ENCODE results near the gene ZNF526. TPM values are rescaled to one million over a fixed set of nuclear protein-coding genes. Genes with fewer than 3 reads are reported as not detected.

Gene ZNF526
- total RNA-seq, 1 donor from 2014 or later, result 6.4 TPM

DNA sequence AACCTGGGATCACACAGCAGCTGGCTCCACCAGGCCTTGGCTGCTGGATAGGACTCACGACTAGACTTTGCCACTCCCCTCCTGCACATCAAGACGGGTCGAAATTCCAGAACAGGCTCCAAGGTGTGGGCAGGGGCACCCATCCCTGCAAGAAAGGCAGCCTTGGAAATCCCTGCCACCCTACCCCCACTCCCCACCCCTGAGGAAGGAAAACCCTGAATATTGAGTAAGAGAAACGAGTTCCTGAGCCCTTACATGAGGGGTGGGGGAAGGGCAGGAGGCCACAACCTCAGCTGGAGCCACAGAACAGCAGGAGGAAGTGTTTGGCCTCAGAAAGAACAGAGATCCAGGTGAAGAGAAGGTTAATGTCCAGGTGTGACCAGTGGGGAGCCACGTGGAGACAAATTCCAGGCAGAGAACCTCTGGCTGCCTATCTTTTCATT lies 22.7 kb upstream of the ZNF526 start:
- DNase-seq, result no peak

DNA sequence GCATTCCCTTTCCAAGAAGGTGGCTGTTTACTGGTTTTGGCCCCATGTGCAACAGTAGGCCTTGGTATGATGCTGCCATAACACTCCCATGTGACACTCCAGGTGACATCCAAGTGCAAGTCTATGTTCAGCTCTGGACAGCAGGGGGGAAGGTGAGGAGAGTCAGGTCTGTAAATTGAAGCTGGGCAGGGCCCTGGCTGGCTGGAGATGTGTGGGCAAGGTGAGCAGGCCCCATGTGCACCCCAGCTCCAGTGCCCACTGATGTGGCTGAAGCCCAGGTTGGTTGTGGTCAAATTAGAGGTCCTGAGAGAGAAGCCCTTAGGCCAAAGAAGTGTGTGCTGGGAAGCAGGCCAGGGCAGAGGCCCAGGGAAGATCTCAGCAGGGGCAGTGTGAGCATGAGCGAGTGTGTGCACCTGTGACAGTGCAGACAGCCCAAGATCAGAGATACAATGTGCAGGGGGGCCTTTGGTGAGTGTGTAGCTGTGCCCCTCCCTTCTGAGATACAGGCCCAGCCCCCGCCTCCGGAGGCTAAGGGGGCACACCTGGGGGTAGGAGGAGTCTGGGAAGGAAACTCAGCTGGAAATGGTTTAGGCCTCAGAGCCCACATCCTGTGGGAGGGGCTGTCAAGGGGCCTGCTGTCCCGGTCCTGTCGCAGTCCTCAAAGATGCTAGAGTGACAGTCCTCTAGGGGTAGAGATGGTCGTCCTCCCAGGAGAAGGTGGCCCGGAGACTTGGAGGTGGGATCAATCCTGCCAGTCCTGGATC lies 21.3 kb upstream of the ZNF526 start:
- DNase-seq, result no peak

DNA sequence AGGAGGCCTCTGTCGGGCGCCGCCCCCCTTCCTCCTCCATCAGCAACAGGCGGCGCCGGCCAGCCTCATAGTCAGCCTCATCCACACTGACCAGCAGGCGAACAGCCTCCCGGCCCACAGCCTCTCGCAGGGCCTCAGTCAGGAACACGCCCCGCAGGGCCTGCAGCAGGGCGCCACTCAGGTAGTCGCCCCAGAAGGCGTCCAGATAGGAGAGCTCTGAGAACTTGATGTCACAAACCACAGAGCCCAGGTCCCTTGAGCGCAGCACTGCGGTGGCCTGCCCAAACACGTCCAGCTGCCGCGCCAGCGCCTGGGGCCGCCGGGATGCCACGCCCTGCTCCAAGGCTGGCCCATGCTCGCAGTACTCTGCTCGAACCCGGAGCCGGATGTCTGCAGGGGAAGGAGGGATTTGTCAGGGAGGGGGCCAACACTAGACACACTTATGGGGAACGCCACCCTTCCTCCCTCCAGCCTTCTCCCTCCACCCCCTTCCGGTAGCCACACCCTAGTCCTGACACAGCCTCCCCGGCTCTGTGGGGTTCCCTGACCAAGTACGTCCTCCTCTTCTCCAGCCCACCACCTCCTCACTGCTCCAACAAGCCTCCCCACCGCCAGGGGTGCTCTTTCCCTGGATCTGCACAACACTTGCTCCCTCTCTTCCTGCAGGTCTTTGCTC lies 20.5 kb upstream of the ZNF526 start:
- no peak for DNase-seq

DNA sequence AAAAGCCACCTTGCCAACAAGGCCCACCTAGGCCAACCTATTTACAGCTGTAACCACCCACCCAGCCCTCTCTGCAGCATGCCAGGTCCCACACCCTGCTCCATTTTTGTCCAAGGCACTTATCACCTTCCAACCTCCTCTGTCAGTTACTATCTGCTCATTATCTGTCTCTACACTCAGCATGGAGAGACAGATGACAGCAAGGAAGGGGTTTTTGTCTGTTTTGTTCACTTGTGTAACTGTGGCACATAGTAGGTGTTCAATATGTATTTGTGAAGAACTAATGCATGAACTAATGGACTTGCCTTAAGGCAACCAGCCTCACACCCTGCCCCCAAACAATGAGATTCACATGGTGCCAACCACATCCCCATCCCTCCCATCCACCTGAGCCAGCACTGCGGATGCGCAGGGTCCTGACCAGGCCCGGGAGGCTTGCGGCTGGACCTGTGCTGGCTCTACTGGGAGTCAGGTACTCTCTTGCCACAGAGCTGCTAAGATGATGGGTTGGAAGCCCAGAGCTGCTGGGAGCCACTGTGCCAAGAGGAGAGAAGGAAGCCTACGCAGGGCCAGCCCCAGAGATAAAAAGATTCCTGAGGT lies 19.9 kb upstream of the ZNF526 start:
- no peak for DNase-seq

DNA sequence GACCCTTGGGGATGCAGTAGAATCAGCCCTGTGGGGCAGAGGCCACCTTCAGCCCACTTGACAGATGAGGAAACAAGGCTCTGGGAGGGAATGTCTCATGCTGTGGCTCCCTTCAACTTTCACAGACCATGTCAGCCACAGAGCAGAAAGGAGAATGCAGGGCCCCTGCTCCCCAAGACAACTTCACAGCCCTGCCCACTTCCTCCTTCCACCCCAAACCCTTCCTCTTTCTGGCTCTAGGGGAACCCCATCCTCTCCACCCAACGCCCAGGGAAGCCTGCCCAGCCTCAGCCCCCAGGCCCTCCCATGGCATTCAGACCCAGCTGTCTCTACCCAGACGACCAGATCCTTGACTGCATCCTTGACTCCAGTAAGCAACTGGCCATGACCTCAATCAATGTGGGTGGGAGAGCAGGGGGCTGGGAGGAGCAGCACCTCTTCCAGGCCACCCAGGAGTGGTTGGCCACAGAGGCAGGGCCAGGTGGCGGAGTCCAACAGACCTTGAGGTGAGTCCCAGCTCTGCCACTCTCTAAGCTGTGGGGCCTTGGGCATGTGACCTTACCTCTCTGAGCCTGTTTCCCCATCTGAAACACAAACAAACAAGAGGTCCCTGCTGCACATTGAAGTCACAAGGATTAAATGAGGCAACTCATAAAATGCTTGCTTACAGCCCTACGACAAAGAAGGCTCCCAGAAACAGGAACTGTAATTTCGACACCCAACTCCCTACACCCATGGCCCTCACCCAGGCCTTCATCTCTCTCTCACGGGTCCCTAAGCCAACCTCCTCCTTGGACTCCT lies 18.4 kb upstream of the ZNF526 start:
- DNase-seq, result no peak

DNA sequence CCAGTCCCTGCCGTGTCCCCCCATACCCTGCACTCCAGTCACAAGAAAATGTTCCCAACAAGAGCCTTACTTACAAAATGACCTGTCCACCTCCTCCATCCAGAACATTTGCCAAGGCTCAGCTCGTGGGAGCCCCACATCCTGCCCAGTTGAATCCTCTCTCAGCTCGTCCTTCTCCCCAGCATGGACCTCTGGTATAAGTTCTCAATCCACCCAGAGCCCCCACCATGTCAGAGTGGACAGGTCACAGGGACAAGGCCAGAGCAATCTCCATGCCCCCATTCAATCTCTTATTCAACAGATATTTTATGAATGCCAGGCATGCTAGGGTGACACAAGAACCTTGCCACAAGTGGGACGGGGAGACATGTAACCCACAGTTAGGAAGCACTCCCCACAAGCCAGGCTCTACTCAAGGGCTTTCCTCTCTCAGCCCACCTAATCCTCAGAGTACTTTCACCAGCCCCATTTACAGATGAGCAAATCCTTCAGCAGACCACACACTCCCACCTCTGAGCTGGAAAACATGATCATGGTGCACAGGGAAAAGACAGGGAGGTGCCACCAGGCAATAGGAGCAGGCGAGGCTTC lies 17.7 kb upstream of the ZNF526 start:
- no peak for DNase-seq

DNA sequence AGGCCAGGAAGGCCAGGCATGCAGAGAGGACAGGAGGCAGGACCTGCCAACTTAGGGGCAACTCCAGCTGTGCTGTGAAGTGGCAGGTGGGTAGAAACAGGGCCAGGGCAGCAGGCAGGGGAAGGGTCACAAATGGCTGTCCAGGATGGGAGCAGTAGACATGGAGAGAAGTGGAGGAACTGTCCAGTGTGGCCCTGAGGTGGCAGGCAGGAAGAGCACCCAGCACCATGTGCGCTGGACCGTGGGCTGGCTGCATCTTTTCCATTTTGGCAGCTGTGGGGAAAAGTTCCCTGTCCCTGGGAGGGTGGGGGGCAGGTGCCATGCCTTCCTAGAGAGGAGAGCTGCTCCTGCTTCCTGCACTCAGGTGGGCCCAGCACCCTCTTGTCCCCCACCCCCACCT lies 16.4 kb upstream of the ZNF526 start:
- DNase-seq, result no peak

DNA sequence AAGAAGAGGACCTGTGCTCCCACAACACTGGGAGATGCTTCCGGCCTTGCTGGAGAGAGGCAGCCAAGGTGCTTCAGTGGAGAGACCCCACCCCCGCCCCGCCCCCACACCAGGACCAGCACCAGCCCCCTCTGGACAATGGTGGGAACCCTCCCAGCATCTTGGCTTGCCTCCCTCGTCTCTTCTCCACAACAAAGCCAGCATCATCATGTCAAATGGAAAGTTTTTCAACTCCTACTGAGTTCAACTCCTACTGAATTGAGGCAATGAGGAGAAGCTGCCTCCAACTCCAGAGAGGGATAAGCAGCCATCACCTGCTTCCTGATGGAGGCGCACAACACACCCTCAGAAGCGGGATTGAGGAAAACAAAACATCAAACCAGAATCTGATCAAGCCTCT lies 15.4 kb upstream of the ZNF526 start:
- no peak for DNase-seq

DNA sequence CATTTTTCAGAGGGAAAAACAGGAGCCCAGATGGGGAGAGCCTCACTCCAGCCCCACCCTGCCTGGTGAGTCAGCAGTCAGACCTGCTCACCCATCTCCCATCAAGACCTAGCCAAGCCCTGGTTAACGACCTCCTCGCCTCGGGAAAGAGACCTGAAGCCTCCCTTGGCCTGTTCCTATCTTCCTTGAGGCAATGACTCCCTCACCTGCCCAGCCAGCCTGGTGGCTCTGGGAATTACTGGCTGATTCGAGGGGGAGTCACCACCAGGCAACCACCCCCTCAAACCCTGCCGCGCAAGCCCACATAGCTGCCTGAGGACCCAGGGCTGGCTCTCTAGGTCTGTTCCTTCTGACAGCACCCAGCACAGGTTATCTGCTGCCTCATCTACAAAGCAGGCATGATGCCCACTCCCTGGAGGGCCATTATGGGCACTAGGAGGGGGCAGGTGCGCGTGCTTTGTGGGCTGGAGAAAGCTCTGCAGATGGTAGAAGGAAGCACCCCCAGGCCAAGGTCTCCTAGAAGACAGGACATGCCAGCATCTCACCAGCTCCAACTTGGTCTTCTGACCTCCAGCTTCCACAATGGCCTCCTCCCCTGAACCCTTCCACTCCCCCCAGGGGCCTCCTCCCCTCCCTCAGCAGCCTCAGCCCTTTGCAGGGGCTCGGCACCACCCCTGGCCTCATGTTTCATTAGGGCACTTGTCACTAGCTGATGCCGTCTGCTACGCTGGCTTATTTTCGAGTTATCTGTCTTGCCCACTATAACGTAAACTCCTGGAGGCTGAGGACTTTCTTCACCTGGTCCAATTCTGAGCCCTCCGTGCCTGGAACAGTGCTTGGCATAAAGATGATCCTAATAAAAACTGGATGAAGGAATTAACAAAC lies 13.0 kb upstream of the ZNF526 start:
- DNase-seq, result no peak

DNA sequence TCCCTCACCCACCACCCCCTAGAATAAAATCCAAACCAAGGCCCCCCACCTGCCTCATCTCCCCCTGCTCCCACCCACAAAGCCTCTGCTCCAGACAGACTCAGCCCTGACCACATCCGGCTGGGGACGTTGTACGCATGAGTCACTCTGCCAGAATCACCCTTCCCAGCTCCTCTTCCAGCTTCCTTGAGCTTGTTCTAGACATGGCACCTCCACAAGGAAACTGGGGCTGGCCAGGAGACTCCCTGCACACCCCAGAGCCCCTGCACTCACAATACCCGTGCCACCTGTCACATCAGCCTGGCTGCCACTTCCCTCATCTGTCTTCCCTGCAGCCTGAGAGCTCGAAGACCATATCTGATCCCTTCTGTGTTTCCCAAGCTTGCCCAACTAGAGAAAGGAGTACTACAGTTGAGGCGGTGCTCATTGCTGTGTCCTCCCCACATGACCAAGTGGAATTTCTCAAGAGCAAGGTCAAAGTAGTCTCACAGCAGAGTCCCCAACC lies 12.3 kb upstream of the ZNF526 start:
- DNase-seq, result peak; percentile 11

DNA sequence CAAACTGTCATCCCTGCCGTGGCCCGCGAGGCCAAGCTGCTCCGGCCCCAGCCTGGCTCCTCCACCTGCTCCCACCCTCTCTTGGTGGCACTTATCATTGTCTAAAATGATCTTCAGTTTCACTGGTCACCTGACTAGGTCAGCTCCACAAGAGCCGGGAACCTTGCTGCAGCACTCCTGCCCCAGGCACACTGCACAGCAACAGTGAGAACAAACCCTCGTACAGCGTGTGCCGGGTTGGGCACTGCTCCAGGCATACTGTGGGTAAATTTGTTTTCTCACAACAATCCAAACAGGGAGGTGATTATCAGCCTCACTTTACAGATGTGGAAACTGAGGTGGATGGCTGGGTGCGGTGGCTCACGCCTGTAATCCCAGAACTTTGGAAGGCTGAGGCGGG lies 11.5 kb upstream of the ZNF526 start:
- no peak for DNase-seq

DNA sequence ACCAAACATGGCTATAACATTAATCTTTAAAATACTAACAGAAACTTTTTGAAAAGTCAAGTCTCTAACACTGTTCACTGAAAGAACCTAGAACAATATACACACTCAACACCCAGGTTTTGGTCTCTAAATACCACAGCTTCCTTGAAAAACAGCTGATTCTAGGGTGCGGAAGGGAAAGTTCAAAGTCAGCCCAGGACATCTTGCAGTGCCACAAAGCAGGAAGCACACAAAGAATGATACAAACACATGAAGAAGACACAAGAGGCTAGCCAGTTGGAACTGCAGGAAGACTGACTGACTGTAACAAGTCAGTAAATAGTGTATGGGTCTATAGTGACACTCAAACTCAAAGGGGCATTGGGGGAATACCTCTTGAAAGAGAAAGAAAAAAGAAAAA lies 7.2 kb upstream of the ZNF526 start:
- DNase-seq, result no peak

DNA sequence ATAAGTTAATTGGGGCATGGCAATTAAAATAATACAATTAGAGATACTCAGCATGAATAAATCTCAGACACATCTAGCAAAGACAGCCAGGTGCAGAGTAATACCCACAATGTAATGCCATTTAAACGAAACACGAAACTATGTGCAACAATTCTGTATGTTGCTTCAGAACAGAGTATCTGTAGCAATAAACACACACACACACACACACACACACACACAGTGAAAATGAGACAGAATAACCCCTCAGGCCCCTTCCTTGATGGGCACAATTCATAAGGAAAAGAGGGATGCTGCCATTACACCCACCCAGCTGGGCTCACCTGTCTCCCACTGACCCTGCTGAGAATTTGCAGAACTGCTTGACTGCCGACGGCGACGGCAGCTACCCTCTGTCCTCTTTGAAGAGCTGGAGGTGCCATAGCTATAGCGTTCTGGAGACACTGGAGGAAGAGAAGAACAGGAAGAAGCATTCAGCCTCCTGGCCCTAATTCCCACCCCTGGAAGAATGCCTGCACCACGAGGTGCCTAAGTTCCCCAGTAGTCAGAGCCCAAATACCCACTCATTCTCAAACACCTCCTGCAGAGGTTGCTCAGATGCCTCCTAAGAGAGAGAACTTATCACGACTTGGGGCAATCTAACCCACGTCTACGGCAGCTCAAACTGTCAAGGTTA lies 5.2 kb upstream of the ZNF526 start:
- DNase-seq, result no peak

DNA sequence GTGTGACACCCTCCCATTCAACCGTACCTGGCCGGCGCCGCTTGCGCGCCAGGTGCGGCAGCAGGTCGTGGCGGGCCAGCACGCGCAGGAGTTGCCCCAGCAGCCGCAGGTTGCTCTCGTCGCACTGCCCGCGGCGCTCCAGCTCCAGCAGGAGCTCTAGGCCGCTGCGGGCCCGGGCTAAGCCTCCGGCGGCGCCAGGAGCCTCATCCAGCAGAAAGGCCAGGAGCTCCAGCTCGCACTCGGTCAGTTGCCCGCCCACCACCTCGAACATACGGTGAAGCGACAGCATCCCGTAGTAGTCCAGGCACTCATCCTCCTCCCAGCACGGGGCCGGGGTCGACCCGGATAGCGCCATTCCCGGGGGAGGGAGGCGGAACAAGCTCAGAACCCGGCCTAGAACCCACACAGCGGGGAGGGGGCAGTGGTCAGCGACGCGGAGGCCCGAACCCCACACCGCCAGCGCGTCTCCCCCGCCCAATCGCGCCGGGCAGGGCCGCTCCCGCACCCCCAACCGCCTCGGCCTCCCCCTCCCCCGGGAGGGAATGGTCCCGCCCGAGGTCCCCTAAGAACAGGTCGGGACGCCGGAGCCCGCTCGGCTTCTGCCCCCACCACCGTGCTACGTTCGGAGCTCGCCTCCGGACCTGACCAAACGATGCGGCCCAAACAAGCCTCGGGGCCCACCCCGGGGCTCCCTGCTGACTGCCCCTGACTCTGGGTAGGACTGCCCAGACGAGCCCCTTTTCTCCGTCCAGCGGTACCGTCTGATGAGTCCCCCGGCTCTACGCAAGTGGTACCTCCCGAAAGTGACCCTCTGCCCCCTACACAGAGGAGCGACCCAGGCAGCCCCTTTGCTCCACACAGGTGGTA lies 3.2 kb upstream of the ZNF526 start:
- peak; percentile 17 for DNase-seq

DNA sequence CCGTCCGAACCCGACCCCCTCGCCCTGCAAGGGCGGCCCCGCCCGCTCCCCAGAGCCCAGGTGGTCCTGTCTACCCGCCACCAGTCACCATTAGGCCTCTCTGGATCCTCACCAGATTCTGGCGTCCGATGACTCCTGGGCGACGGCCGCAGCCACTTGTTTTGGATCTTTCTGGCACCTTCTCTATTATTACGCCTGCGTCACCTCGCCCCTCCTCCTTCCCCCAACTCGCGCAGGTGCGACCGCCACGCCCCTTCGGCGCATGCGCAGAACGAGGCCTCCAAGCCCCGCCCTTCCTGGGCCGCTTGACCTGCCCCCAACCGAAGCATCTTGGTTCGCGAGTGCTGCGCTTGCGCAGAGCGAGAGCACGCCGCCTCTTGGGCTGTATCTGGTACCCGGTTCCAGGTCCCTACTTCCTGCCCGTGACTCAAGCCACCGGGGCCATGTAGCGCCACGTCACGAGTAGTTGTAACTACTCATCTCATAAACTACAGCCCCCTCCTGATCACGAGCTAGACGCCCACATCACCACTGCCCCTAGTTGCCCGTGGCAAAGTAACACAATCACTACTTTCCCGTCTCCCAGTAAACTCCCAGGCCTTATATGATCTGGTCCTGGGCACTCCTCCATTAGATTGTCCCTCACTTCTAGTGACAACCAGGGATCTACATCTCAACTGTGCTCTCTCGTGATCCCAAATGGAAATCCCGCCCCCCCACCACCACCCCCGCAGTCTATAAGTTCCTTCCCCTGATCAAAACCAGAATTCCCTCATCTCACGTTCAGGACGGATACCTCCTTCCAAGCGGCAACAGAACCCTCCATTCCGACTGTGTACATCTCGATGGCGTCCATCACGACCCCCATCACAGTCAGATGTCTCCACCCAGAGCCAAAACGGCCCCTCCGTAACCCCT lies 2.3 kb upstream of the ZNF526 start, which contains the start of gene DEDD2:
Gene DEDD2 (minus strand): TSS at position 158 of the 918 bp plus-strand sequence. CDS start 670 bp downstream, outside the sequence.
- DNase-seq, result peak; percentile 95

DNA sequence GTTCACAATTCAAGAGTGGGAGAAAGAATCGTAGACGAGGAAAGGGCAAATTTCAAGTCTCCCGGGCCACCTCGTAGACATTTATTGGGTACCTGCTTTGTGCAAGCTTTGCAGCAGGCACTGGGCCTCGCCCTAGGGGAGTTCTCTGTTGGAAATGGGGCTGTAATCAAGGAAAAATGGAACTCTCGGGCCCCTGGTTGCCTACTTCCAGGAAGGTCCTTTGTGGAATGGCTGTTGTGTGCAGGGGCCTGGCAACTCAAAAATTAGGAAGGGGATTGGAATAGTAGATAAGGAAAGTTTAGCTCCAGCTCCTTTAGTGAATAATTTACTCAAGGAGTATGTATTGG lies 612 bp downstream of the ZNF526 start:
- DNase-seq, result no peak

DNA sequence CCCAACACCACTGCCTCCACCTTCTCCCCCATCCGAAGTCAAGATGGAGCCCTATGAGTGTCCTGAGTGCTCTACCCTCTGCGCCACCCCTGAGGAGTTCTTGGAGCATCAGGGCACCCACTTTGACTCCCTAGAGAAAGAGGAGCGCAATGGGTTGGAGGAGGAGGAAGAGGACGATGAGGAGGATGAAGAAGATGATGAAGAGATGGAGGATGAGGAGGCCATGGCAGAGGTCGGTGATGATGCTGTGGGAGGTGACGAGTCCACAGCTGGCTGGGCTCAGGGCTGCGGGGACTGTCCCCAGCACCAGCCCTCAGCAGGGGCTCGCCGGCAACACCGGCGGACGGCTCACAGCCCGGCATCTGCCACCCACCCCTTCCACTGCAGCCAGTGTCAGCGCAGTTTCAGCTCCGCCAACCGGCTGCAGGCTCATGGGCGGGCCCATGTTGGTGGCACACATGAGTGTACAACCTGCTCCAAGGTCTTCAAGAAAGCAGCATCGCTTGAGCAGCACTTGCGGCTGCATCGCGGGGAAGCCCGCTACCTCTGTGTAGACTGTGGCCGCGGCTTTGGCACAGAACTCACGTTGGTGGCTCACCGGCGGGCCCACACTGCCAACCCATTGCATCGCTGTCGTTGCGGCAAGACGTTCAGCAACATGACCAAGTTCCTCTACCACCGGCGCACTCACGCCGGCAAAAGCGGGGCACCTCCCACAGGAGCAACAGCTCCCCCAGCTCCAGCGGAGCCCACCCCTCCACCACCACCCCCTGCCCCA lies 5.0 kb downstream of the ZNF526 start:
- DNase-seq, result no peak

All from occipital lobe (tissue), 2 donors.